ENCODE measurements around the gene GRK5.

Gene GRK5

DNA sequence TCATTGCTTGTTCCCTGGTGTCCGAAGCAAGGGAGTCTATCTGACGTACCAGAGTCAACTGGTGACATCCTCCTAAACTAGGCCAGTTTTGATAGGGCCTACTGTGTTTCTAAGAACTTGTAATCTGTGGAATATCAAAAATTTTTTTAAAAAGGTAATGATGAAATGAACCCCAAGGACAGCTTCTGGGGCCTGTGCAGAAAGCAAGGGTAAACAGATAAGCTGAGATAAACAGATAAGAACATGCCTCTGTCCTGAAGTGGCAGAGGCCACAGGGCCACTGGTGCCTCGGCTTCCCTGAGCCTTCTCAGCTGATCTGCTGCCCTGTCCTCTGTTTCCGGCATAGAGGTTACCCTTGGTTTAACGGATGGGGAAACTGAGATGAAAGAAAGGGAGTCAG lies 8.8 kb downstream of the GRK5 start:
- Histone ChIP-seq H3K4me1 (ENCODE audit: low read length) (no peaks in the 10 kb centered on the region), H2AFZ (ENCODE audit: low read depth, low read length) (no peak overlapping the region), H3K4me2 (ENCODE audit: low read length) (no peak overlapping the region), H4K20me1 (ENCODE audit: insufficient read depth, low read length) (no peaks in the 10 kb centered on the region), H3K9me3 (ENCODE audit: insufficient read depth, low read length) (no peaks in the 10 kb centered on the region), H3K27ac (ENCODE audit: low read length) (no peak overlapping the region), H3K36me3 (replicated peaks; ENCODE audit: low read depth, low read length) (no peaks in the 10 kb centered on the region), H3K27me3 (ENCODE audit: low read depth, low read length) (no peaks in the 10 kb centered on the region), H3K79me2 (ENCODE audit: low read length) (no peaks in the 10 kb centered on the region), H3K9ac (ENCODE audit: low read length) (no peak overlapping the region), H3K4me3 (ENCODE audit: low read length) (no peak overlapping the region)
- TF ChIP-seq, protein P1, sequence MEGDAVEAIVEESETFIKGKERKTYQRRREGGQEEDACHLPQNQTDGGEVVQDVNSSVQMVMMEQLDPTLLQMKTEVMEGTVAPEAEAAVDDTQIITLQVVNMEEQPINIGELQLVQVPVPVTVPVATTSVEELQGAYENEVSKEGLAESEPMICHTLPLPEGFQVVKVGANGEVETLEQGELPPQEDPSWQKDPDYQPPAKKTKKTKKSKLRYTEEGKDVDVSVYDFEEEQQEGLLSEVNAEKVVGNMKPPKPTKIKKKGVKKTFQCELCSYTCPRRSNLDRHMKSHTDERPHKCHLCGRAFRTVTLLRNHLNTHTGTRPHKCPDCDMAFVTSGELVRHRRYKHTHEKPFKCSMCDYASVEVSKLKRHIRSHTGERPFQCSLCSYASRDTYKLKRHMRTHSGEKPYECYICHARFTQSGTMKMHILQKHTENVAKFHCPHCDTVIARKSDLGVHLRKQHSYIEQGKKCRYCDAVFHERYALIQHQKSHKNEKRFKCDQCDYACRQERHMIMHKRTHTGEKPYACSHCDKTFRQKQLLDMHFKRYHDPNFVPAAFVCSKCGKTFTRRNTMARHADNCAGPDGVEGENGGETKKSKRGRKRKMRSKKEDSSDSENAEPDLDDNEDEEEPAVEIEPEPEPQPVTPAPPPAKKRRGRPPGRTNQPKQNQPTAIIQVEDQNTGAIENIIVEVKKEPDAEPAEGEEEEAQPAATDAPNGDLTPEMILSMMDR (IDR thresholded peaks at IDR 0.05; ENCODE audit: low read depth, low read length): no peak
- TF ChIP-seq EZH2phosphoT487 (IDR thresholded peaks at IDR 0.05; ENCODE audit: low read depth): no peak

DNA sequence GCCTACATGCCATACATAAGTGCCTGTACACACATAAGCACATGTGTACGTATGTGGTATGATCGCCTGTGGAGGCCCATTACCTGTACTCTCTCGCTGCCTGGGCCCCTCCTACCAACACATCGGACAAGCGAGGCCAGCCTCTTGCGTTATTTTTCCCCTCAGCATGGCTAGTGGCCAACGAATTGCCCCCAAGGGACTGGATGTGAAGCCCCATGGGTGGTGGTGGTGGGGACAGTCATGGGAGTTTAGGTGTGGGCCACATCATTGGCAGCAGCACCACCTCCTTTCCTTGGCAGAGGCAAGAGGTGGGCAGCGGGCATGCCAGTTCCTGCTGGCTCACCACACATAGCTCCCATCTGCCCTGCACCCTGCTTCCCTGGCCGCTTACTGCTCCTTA lies 10.0 kb downstream of the GRK5 start:
- TF ChIP-seq, protein P1 (IDR thresholded peaks at IDR 0.05; ENCODE audit: low read depth, low read length): no peak
- no peak for TF ChIP-seq EZH2phosphoT487 (IDR thresholded peaks at IDR 0.05; ENCODE audit: low read depth)
- Histone ChIP-seq H3K27me3 (ENCODE audit: low read depth, low read length) (no peaks in the 10 kb centered on the region), H3K4me3 (ENCODE audit: low read length) (no peak overlapping the region), H3K36me3 (replicated peaks; ENCODE audit: low read depth, low read length) (no peaks in the 10 kb centered on the region), H2AFZ (ENCODE audit: low read depth, low read length) (no peak overlapping the region), H3K4me1 (ENCODE audit: low read length) (no peaks in the 10 kb centered on the region), H3K79me2 (ENCODE audit: low read length) (no peaks in the 10 kb centered on the region), H3K9me3 (ENCODE audit: insufficient read depth, low read length) (no peaks in the 10 kb centered on the region), H3K4me2 (ENCODE audit: low read length) (no peak overlapping the region), H4K20me1 (ENCODE audit: insufficient read depth, low read length) (no peaks in the 10 kb centered on the region), H3K9ac (ENCODE audit: low read length) (no peak overlapping the region), H3K27ac (ENCODE audit: low read length) (no peak overlapping the region)

DNA sequence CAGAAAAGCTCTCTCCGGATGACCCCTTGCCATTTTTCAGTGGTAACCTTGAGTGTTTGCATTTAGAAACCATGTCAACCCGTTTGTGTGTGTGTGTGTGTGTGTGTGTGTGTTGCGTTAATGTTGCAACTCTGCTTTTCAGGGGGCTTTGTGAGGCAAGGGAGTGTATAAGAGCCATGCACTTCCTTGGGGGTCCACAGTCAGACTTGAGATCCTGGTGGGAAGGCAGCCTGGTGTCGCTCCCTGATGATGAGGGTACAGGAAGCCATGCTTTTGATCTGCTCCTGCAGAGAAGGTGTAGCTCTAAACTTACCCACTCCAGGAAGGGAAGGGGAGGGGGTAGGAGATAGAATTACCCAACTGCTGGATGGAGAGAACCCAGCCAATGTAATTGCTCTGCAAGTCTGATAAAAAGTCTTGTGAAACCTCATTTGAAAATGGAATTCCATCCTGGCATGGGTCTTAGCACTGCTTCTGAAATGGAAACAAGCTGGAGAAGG lies 10.7 kb downstream of the GRK5 start:
- TF ChIP-seq, protein P1 (IDR thresholded peaks at IDR 0.05; ENCODE audit: low read depth, low read length): no peak
- no peak for TF ChIP-seq EZH2phosphoT487 (IDR thresholded peaks at IDR 0.05; ENCODE audit: low read depth)
- H3K79me2 ChIP-seq (ENCODE audit: low read length): no peaks in the 10 kb centered on the region
- H3K4me1 ChIP-seq (ENCODE audit: low read length): no peaks in the 10 kb centered on the region
- no peak overlapping the region for H2AFZ ChIP-seq (ENCODE audit: low read depth, low read length)
- no peak overlapping the region for H3K4me3 ChIP-seq (ENCODE audit: low read length)
- no peak overlapping the region for H3K9ac ChIP-seq (ENCODE audit: low read length)
- H3K36me3 ChIP-seq (replicated peaks; ENCODE audit: low read depth, low read length): no peaks in the 10 kb centered on the region
- H3K27ac ChIP-seq (ENCODE audit: low read length): no peak overlapping the region
- no peak overlapping the region for H3K4me2 ChIP-seq (ENCODE audit: low read length)
- no peaks in the 10 kb centered on the region for H3K9me3 ChIP-seq (ENCODE audit: insufficient read depth, low read length)
- no peaks in the 10 kb centered on the region for H4K20me1 ChIP-seq (ENCODE audit: insufficient read depth, low read length)
- H3K27me3 ChIP-seq (ENCODE audit: low read depth, low read length): no peaks in the 10 kb centered on the region

DNA sequence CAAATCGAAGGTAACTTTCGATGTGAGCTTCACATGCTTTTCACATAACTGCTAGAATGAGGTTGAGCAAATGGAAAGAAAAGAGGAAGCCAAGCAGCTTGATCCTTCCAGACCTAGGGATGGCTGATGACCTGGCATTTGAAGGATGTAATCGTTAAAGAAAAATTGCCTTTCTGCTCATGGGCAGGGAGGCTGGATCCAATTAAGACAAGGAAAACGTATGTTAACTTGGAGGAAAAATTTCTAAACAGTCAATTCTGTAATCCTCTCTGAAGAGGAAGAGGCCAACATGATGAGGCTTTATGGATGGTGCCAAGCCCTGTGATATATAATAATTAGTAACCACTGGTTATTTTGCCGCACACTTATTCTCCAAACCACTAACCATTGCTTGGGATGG lies 12.5 kb downstream of the GRK5 start:
- Histone ChIP-seq H3K9ac (ENCODE audit: low read length) (no peak overlapping the region), H3K4me2 (ENCODE audit: low read length) (no peak overlapping the region), H3K36me3 (replicated peaks; ENCODE audit: low read depth, low read length) (no peaks in the 10 kb centered on the region), H3K79me2 (ENCODE audit: low read length) (no peaks in the 10 kb centered on the region), H2AFZ (ENCODE audit: low read depth, low read length) (no peak overlapping the region), H3K27me3 (ENCODE audit: low read depth, low read length) (no peaks in the 10 kb centered on the region), H3K9me3 (ENCODE audit: insufficient read depth, low read length) (no peaks in the 10 kb centered on the region), H4K20me1 (ENCODE audit: insufficient read depth, low read length) (no peaks in the 10 kb centered on the region), H3K4me1 (ENCODE audit: low read length) (no peaks in the 10 kb centered on the region), H3K4me3 (ENCODE audit: low read length) (no peak overlapping the region), H3K27ac (ENCODE audit: low read length) (no peak overlapping the region)
- TF ChIP-seq EZH2phosphoT487 (IDR thresholded peaks at IDR 0.05; ENCODE audit: low read depth): no peak
- TF ChIP-seq, protein P1 (IDR thresholded peaks at IDR 0.05; ENCODE audit: low read depth, low read length): no peak

Data from OCI-LY3 (cell line).